ENCODE data around the gene CYTH1.
A peak's percentile ranks its signal among the peaks of the same experiment; 100 is the strongest.

CYTH1 gene, protein sequence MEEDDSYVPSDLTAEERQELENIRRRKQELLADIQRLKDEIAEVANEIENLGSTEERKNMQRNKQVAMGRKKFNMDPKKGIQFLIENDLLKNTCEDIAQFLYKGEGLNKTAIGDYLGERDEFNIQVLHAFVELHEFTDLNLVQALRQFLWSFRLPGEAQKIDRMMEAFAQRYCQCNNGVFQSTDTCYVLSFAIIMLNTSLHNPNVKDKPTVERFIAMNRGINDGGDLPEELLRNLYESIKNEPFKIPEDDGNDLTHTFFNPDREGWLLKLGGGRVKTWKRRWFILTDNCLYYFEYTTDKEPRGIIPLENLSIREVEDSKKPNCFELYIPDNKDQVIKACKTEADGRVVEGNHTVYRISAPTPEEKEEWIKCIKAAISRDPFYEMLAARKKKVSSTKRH

GRCh38 chr17:78781893-78782304, at the start of gene CYTH1:
CYTH1 (minus strand) TSS chr17:78782273; CDS start chr17:78782223, 50 bp downstream.
- FAIRE-seq (no peak), DNase-seq (ENCODE audit: low spot score) (no peak)

DNA sequence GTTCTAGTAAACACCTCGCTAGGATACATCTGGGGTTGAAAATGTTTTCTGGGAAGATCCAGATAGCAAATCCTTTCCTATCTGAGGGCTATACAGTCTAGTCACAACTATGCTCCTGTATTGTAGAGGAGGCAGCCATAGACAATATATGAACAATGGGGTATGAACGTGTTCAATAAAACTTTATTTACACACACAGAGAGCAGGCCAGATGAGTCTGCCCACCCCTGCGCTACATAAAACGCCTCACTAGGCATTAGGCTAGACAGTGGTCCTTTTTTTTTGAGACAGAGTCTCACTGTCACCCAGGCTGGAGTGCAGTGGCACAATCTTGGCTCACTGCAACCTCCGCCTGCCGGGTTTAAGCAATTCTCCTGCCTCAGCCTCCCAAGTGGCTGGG, 47.4 kb upstream of the CYTH1 start:
- DNase-seq (ENCODE audit: low spot score) (no peak), FAIRE-seq (no peak)

- FAIRE-seq (no peak), DNase-seq (ENCODE audit: low spot score) (peak; percentile 54)
Observed at GRCh38 chr17:78828470-78829185, 46.6 kb upstream of the CYTH1 start.

GRCh38 chr17:78826836-78827509, 44.9 kb upstream of the CYTH1 start:
- FAIRE-seq (no peak), DNase-seq (ENCODE audit: low spot score) (no peak)

DNA sequence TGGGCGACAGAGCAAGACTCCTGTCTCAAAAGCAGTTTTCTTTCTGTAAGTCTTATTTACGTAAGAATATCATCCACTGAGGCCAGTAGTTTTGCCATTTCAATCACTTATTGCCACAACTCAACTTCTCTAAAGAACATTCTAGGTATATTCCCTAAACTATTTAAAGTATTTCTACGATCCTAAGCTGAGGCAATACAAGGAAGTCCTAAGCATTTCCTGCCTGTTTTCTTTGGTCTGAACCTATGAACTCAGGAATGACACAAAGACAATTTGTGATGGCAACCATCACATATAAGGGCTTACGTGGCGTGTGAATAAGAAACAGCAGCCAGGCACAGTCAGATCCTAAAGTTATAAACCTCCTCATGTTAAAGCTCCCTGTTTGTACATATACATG, 44.3 kb upstream of the CYTH1 start:
- DNase-seq (ENCODE audit: low spot score), result no peak
- FAIRE-seq, result no peak

GRCh38 chr17:78825696-78826095, 43.6 kb upstream of the CYTH1 start:
- FAIRE-seq (no peak), DNase-seq (ENCODE audit: low spot score) (no peak)

GRCh38 chr17:78824240-78824639, 42.2 kb upstream of the CYTH1 start:
- DNase-seq (ENCODE audit: low spot score) (no peak), FAIRE-seq (no peak)

DNA sequence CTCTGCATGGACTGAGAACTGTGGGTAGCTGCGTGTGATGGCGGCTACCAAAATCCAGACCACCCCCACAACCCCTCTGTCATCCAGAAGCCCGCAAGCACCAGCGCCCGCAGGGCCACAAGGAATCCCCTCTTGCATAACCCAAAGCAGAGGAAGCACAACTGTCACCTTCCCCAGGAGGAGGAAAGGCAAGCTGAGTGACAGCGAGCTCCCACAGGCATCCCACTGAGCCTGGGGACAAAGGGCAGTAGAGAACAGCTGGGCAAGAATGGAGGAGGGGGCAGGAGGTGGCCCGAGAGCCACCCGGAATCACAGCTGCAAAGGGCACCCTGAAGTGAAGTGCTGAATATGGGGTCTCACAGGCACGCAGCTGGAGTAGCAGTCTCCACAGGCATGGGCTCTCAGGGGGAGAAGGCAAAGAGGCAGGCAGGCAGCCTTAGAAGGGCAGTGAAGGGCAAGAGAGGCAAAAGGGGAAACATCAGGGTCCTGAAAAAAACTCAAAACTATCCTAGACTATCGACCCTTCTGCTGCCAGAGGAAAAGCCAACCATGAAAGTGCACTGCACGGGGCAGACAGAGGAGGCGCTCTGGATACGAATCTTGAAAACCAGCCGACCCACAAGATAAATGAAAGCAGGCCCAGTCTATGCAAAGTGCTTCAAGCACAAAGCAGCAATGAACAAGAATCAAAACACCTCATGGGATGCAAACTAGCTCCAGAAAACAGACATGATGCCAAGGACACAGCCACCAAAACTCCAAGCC, 41.4 kb upstream of the CYTH1 start:
- FAIRE-seq, result peak; percentile 35
- no peak for DNase-seq (ENCODE audit: low spot score)

- DNase-seq (ENCODE audit: low spot score), result no peak
- FAIRE-seq, result no peak
Observed at GRCh38 chr17:78822552-78822951, 40.5 kb upstream of the CYTH1 start.

DNA sequence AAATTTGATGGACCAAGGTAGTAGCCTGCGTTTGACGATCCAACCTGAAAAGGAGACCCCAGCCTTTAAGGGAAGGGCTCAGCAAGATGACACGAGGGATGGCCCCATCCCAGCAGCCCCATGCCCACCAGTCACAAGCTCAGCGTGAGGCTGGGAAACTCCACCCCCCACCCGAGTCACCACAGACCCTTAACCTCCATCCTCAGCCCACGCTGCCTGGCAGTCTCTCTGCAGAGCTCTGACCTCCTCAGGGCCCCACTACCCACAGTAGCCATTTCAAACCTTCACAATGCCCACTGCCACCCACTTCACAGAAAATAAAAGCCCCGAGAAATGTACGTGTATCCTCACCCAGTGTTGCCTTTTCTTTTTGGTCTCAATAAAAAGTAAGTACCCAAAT, 39.9 kb upstream of the CYTH1 start:
- no peak for DNase-seq (ENCODE audit: low spot score)
- FAIRE-seq, result no peak

- DNase-seq (ENCODE audit: low spot score), result no peak
- FAIRE-seq, result no peak
Observed at GRCh38 chr17:78820841-78821240, 38.8 kb upstream of the CYTH1 start.

- FAIRE-seq, result no peak
- no peak for DNase-seq (ENCODE audit: low spot score)
Observed at GRCh38 chr17:78819806-78820792, 38.0 kb upstream of the CYTH1 start.

DNA sequence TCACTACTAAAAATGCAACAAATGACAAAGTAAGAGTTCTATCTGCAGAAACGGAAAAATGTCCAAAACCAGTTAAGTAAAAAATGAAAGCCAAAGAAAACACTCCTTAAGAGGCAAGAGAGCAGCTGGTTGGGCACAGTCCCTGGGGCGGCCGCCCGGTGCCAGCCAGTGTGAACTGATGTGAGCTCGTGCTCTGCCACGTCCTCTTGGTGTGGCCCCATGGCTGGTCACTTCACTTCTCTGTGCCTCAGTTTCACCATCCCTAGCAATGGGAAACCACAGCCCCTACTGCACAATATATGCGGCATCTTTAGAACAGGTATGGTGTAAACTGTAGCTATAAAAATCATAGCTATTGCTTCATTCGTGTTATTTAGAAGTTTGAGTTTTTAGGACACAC, 37.3 kb upstream of the CYTH1 start:
- FAIRE-seq, result no peak
- DNase-seq (ENCODE audit: low spot score), result no peak

- DNase-seq (ENCODE audit: low spot score) (no peak), FAIRE-seq (no peak)
Observed at GRCh38 chr17:78818932-78819331, 36.9 kb upstream of the CYTH1 start.

DNA sequence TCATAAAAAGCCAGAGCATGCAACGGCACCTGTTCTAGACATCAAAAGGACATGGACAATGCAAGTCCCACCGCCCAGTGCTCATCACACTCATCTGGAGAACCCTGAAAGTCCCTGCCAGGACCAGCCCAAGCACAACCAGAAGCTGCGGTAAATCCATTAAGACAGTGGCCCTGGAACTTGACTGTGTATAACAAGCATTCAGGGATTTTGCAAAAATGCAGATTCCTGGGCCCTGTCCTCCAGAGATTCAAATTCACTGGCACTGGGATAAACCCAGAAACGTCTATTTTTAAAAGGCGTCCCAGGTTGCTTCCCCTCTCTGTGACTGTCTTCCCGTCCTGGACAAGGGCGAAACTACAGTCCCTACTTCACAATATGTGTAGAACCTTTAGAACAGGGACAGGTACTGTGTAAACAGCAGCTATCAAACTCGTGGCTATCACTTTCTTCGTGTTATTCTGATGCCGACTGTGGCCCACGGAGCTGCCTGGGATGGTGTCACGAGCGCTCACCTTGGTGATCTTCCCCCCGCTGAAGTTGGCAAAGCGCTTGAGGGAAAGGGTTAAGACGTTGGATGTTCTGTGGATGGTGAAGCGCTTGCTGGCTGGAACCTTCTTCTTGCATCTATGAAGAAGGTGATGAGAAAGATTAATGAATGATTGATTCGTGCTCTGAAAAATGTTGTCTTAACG, 36.2 kb upstream of the CYTH1 start:
- DNase-seq (ENCODE audit: low spot score) (no peak), FAIRE-seq (no peak)

DNA sequence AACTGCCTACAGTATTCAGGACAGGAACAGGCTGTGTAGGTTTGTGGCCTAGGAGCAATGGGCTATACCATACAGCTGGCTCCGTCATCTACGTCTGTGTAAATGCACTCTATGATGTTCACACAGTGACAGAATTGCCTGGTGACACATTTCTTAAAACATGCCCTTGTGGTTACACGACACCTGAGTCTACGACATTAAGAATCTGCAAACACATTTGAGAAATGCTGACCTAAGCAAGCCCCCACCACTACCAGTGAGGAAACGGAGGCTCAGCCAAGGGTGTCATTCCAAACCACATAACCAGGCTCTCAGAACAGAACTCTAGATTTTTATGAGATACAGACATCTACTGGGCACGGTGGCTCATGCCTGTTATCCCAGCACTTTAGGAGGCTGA, 35.0 kb upstream of the CYTH1 start:
- FAIRE-seq (peak; percentile 35), DNase-seq (ENCODE audit: low spot score) (no peak)

DNA sequence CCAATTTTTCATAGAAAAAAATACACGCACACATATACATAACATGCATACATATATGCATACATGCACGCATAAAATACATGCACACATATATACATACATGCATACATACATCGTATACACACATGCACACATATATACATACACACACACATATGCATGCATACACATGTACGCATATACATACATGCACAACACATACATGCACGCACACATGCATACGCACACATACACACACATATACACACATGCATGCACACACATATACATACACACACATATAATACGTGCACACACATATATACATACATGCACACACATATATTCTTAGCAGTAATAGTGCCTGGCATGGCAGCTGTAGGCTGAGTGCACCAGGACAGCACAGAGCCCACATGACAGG, 33.6 kb upstream of the CYTH1 start:
- peak; percentile 98 for FAIRE-seq
- DNase-seq (ENCODE audit: low spot score), result no peak

DNA sequence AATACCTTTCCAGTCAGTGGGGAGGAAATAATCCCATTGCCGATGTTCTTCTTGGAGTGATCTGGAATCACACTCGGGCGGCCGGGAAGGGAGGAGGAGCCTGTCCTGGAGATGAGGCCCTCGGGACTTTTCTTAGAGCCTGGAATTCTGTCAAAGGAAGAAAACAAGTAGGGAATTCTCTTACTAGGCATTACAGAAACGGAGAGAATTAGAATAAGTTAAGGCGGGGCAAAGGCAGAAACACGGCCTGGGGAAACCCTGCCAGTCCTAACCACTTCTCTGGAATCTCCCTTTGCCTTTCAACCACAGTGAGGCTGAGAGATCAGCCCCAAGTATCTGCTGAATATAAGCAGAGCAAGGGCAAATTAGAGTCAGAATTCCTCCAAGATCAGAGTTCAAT, 30.8 kb upstream of the CYTH1 start:
- no peak for FAIRE-seq
- no peak for DNase-seq (ENCODE audit: low spot score)

- DNase-seq (ENCODE audit: low spot score) (no peak), FAIRE-seq (no peak)
Observed at GRCh38 chr17:78808163-78808562, 26.1 kb upstream of the CYTH1 start.

DNA sequence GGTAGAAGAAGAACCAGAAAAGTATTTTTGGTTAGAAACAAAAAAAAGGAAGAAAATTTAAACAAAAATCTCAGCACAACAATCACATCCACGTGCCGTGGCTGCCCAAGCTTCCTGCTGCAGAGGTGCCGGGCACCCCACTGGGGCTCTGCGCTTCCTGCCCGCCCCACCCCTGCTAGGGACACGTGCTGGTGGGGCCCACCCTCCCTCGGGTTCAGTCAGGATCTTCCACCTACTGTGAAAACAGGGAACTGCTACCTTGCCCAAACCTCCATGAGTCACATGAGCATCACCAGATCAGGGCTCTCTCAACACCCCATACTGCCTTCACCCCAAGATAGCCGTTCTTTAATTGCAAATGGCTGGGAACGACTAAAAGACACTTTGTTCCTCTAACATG, 24.4 kb upstream of the CYTH1 start:
- DNase-seq (ENCODE audit: low spot score), result no peak
- no peak for FAIRE-seq

All from urothelium cell line (cell line).